ENCODE measurements around the gene MC1R.
"Not testable (repeated sequence)": the region's sequence is repeated elsewhere in the genome, so short reads cannot be mapped to it uniquely, and the experiment has no call there.

The MC1R gene

GRCh38 chr16:89914642-89915285 is 3.9 kb upstream of the MC1R start:
- DNase-seq, result not testable (repeated sequence)

GRCh38 chr16:89915303-89916232 is 3.1 kb upstream of the MC1R start:
- no peak for DNase-seq

- DNase-seq, result peak; percentile 45 to 72
These were observed 749 bp upstream of the MC1R start for GRCh38 chr16:89917773-89918452.

GRCh38 chr16:89919535-89920406 is 1.1 kb downstream of the MC1R start:
- no peak for DNase-seq

- no peak for DNase-seq
These were observed 2.1 kb downstream of the MC1R start for GRCh38 chr16:89920723-89921122.

GRCh38 chr16:89921131-89921701 is 2.6 kb downstream of the MC1R start:
- no peak for DNase-seq

GRCh38 chr16:89921702-89922476 is 3.2 kb downstream of the MC1R start:
- DNase-seq, result peak; percentile 39 to 57

- DNase-seq, result peak in 1 of 2 donors; percentile 20
These were observed 3.8 kb downstream of the MC1R start for GRCh38 chr16:89922477-89922883.

GRCh38 chr16:89922884-89923639 is 4.4 kb downstream of the MC1R start, which contains the start of gene TUBB3:
Gene TUBB3, plus strand, starts transcription at chr16:89923342. Its CDS starts 60 bp downstream, at chr16:89923402.
- DNase-seq, result peak; percentile 45 to 53

GRCh38 chr16:89923640-89924296 is 5.1 kb downstream of the MC1R start:
- no peak for DNase-seq

- no peak for DNase-seq
These were observed 5.7 kb downstream of the MC1R start for GRCh38 chr16:89924297-89924924.

GRCh38 chr16:89924925-89925307 is 6.3 kb downstream of the MC1R start:
- no peak for DNase-seq

- DNase-seq, result peak; percentile 34 to 55
These were observed 7.0 kb downstream of the MC1R start for GRCh38 chr16:89925596-89926079.

GRCh38 chr16:89931305-89931896 is 12.7 kb downstream of the MC1R start:
- DNase-seq, result no peak

GRCh38 chr16:89931964-89932363 is 13.3 kb downstream of the MC1R start:
- no peak for DNase-seq

GRCh38 chr16:89934019-89934418 is 15.4 kb downstream of the MC1R start:
- not testable (repeated sequence) for DNase-seq

- no peak for DNase-seq
These were observed 16.2 kb downstream of the MC1R start for GRCh38 chr16:89934611-89935553.

Data from inflammatory macrophage treated with lipopolysaccharide for 1 hour (primary cell).